Tibial artery (tissue), 4 donors: ENCODE measurements around the gene RPL18A.
A peak's percentile ranks its signal among the peaks of the same experiment; 100 is the strongest.

Experiments used
- DNase-seq, 2 donors: peaks; one replicate each; pipeline ENCODE4 v3.0.0-alpha.2; 2019
- H3K27ac ChIP-seq, 2 donors: fragments of 200-600 bp; sonication (generic) in 1 of 2; 1 replicate in 1 of 2; 2 replicates in 1 of 2; pipeline ENCODE4 v1.5.1; 2018 to 2019; ENCODE audit warnings: mild to moderate bottlenecking in 1 of 2
- H3K27me3 ChIP-seq, 2 donors: fragments of 200-600 bp; sonication (generic) in 1 of 2; one replicate each; pipeline versions ENCODE4 v1.5.1 to v1.6.0; 2016 to 2019
- H3K36me3 ChIP-seq, 3 donors: fragments of 200-600 bp; sonication (generic) in 2 of 3; one replicate each; pipeline ENCODE4 v1.5.1; 2016 to 2019; ENCODE audit warnings: mild to moderate bottlenecking in 2 of 3
- H3K4me1 ChIP-seq, 4 donors: fragments of 200-600 bp; sonication (generic) in 2 of 4; 1 replicate in 3 of 4; 2 replicates in 1 of 4; pipeline ENCODE4 v1.5.1; 2016 to 2019
- H3K4me3 ChIP-seq, 2 donors: fragments of 200-600 bp; sonication (generic) in 1 of 2; 1 replicate in 1 of 2; 2 replicates in 1 of 2; pipeline ENCODE4 v1.5.1; 2018 to 2019; ENCODE audit warnings: mild to moderate bottlenecking in 2 of 2
- H3K9me3 ChIP-seq, 3 donors: fragments of 200-600 bp; sonication (generic) in 1 of 3; one replicate each; pipeline ENCODE4 v1.5.1; 2016 to 2019
- intact Hi-C: fragments of 100-400 bp; cut with DNase I; formaldehyde crosslinking; loops from one replicate; pipeline ENCODE4 v1.15.0; 2023; ENCODE audit warnings: low total_unique reads
- TF ChIP-seq, protein P1 (sequence below), 2 experiments: fragments of 200-600 bp in 1 of 2; fragments of 450-650 bp in 1 of 2; IDR thresholded peaks; one replicate each; pipeline ENCODE4 v1.5.1; 2017 to 2019; ENCODE audit warnings: antibody characterized with exemption in 2 of 2, mild to moderate bottlenecking in 1 of 2, moderate library complexity in 1 of 2

The RPL18A gene

DNA sequence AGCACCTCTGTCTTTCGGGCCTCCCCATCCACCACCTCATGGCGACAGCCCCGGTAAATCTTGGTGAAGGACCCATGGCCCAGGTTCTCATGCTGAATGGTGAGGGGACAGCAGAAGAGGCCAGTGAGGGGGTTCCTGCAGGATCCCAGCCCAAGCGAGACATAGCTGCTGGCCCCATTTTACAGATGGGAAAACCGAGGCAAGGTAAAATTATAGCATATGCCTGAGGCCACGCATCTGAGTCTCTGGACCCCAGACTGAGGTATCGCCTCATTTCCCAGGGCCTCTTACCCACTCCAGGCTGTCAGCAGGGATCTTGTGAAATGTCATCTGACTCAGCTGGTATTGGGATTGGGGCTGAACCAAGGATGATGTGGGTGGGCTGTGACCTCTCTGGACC is 21.7 kb upstream of the RPL18A start:
- TF ChIP-seq, protein P1, sequence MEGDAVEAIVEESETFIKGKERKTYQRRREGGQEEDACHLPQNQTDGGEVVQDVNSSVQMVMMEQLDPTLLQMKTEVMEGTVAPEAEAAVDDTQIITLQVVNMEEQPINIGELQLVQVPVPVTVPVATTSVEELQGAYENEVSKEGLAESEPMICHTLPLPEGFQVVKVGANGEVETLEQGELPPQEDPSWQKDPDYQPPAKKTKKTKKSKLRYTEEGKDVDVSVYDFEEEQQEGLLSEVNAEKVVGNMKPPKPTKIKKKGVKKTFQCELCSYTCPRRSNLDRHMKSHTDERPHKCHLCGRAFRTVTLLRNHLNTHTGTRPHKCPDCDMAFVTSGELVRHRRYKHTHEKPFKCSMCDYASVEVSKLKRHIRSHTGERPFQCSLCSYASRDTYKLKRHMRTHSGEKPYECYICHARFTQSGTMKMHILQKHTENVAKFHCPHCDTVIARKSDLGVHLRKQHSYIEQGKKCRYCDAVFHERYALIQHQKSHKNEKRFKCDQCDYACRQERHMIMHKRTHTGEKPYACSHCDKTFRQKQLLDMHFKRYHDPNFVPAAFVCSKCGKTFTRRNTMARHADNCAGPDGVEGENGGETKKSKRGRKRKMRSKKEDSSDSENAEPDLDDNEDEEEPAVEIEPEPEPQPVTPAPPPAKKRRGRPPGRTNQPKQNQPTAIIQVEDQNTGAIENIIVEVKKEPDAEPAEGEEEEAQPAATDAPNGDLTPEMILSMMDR (IDR thresholded peaks at IDR 0.05), result no peak
- Histone ChIP-seq H3K9me3 (no peaks in the 10 kb centered on the region), H3K36me3 (no peaks in the 10 kb centered on the region), H3K4me1 (peaks cover 0 to 17% (median 10%) of the 10 kb centered on the region in 4 donors), H3K27me3 (peaks cover 0 to 75% of the 10 kb centered on the region in 2 donors), H3K27ac (no peak overlapping the region), H3K4me3 (no peak overlapping the region)
- intact Hi-C loops, result no loop called here
- no peak for DNase-seq

DNA sequence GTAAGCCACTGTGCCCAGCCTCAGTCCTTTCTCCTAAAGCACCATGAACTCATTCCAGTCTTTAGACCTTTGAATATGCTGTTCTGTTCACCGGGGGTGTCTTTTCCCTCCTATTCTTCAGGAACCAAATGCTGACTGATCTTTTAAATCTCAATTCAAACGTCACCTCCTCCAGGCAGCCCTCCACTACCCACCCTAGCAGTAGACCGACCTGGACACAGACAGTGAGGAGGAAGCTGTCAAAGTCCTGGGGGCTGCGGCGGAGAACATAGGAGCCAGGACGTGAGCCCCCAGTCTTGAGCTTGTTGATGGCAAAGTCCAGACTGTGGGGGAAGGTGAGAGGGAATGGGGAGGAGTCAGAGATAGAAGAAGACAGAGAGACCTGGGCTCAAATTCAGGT is 19.7 kb upstream of the RPL18A start:
- H3K9me3 ChIP-seq, result no peaks in the 10 kb centered on the region
- H3K36me3 ChIP-seq, result no peaks in the 10 kb centered on the region
- TF ChIP-seq, protein P1 (IDR thresholded peaks at IDR 0.05), result no peak
- peaks cover 0 to 17% (median 10%) of the 10 kb centered on the region in 4 donors for H3K4me1 ChIP-seq
- no peak for DNase-seq
- H3K4me3 ChIP-seq, result no peak overlapping the region
- H3K27ac ChIP-seq, result no peak overlapping the region
- intact Hi-C loops, result no loop called here
- peaks cover 0 to 75% of the 10 kb centered on the region in 2 donors for H3K27me3 ChIP-seq

GRCh38 chr19:17841371-17841809 is 18.3 kb upstream of the RPL18A start:
- Histone ChIP-seq H3K4me1 (peaks cover 0 to 17% (median 10%) of the 10 kb centered on the region in 4 donors), H3K27ac (no peak overlapping the region), H3K27me3 (peaks cover 0 to 78% of the 10 kb centered on the region in 2 donors), H3K4me3 (peak overlapping the region; percentile 9 to 22), H3K36me3 (no peaks in the 10 kb centered on the region), H3K9me3 (no peaks in the 10 kb centered on the region)
- intact Hi-C loops, result no loop called here
- no peak for DNase-seq
- TF ChIP-seq, protein P1 (IDR thresholded peaks at IDR 0.05), result no peak

DNA sequence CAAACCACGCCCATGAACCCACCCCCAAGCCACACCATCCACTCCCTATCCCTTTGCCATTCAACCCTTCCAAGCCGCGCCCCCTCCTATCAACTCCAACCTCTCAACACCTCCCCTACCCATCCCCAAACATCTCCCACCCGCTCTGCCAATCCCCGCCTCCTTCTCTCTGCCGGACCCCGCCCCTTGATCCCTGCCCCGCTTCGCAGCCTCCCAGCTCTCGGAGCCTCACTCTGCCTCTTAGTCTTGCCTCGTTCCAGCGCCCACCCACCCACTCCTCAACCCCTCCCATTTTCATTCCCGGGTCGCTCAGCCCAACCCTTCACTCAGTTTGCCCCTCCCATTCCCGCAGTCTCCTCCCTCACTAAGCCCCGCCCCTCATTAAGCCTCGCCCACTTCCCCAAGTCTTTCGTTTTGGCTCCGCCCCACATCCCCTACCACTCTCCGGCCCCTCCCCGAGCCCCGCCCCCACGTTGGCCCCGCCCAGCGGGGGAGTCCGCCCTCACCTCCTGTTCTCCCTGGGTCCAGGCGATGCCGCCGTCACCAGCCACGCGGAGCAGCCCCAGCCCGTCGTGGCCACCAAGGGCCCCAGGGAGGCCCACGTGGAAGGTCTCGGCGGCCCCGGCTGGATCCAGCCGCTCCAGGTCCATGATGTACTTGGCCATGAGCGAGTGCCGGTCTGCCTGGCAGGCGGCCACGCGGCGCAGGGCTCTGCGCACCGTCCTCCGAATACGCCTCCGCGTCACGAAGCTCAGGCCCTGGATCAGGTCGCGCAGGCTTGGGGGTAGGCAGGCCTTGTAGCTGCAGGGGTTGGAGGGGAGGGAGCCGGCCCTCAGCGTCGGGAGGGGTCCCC is 17.7 kb upstream of the RPL18A start:
- Histone ChIP-seq H3K4me1 (peaks cover 0 to 17% (median 10%) of the 10 kb centered on the region in 4 donors), H3K9me3 (no peaks in the 10 kb centered on the region), H3K36me3 (no peaks in the 10 kb centered on the region), H3K4me3 (peak overlapping the region; percentile 9 to 22), H3K27me3 (peaks cover 0 to 82% of the 10 kb centered on the region in 2 donors), H3K27ac (no peak overlapping the region)
- peak; percentile 57 to 84 for DNase-seq
- TF ChIP-seq, protein P1 (IDR thresholded peaks at IDR 0.05), result no peak
- intact Hi-C loops, result no loop called here

GRCh38 chr19:17842663-17843291 is 16.9 kb upstream of the RPL18A start:
- H3K4me3 ChIP-seq, result peak overlapping the region; percentile 9 to 22
- DNase-seq, result no peak
- TF ChIP-seq, protein P1 (IDR thresholded peaks at IDR 0.05), result no peak
- peaks cover 0 to 23% (median 10%) of the 10 kb centered on the region in 4 donors for H3K4me1 ChIP-seq
- H3K36me3 ChIP-seq, result no peaks in the 10 kb centered on the region
- no peaks in the 10 kb centered on the region for H3K9me3 ChIP-seq
- intact Hi-C loops, result no loop called here
- peaks cover 0 to 86% of the 10 kb centered on the region in 2 donors for H3K27me3 ChIP-seq
- H3K27ac ChIP-seq, result no peak overlapping the region
